ENCODE measurements around the gene BPIFB3. TPM values are rescaled to one million over a fixed set of nuclear protein-coding genes. Genes with fewer than 3 reads are reported as not detected.

Gene BPIFB3, protein sequence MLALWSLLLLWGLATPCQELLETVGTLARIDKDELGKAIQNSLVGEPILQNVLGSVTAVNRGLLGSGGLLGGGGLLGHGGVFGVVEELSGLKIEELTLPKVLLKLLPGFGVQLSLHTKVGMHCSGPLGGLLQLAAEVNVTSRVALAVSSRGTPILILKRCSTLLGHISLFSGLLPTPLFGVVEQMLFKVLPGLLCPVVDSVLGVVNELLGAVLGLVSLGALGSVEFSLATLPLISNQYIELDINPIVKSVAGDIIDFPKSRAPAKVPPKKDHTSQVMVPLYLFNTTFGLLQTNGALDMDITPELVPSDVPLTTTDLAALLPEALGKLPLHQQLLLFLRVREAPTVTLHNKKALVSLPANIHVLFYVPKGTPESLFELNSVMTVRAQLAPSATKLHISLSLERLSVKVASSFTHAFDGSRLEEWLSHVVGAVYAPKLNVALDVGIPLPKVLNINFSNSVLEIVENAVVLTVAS
- not detected in 2 replicates for total RNA-seq

DNA sequence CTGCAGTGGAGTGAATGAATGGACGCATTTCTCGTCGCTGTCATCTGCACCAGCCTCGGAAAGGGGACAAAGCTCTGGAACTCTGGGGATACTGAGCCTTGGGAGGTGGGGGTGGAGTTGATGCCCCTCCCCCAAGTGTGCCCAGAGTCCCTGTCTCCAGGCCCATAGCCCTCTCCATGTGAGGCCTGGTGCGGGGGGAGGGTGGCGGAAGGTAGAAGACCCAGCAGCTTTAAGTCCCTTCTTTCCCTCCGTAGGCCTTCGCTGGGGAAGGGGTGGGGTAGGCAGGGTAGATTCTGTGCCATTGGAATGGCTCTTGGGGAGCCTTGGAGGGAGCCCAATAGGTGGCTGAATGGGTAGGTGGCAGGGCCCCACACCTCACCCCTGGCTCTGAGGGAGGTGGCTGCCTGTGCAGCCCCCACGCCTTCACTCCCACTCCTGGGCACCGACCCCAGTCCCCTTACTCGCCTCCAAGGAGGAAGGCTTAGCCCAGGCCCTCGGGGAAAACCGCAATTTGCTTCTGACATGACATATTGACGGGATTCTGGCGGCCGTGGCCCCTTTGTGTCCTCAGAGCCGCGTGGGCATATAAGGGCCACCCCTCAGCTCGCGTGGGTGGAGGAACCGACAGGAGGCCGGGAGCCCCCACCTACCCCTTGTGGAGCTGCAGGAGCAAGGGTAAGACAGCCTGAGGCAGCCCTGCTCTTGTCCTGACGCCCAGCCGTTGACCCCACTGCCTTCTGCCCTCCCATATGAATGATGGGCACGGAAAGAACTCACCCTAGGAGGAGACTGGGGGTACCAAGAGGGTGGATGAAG is at the start of gene BPIFB3:
BPIFB3 (plus strand) TSS at position 613 of the 816 bp plus-strand sequence. CDS start 1,533 bp downstream, outside the sequence.

DNA sequence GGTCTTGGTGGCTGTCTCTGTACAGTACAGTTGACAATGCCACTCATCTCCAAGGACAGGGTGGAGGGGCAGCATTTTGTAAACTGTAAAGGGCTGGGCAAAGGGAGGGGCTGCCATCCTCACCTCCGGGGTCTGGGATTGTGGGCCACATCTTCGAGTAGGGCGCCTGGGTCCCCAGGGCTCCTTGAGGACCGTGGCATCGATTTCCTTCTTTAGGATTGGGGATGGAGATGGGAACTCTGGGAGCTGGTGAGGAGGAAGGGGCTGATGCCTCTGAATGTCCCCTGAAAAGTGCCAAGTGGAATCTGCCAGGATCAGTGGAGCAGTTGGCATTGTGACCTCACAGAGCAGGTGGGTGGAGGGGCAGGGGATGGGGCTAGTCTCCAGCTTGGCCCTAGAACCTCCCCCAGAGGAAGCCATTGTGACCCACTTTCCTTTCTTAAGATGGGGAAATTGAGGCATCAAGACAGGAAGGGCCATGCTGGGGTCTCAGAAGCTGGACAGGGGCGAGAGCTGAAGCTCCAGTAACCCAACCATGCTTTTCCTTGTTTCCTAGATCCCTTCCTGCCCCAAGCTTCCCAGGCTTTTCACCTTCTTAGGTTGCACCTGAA is 49.5 kb upstream of the BPIFB3 start, which contains the start of gene SUN5:
SUN5 (minus strand) TSS at position 293 of the 611 bp plus-strand sequence; CDS start at position 200, 93 bp downstream.

DNA sequence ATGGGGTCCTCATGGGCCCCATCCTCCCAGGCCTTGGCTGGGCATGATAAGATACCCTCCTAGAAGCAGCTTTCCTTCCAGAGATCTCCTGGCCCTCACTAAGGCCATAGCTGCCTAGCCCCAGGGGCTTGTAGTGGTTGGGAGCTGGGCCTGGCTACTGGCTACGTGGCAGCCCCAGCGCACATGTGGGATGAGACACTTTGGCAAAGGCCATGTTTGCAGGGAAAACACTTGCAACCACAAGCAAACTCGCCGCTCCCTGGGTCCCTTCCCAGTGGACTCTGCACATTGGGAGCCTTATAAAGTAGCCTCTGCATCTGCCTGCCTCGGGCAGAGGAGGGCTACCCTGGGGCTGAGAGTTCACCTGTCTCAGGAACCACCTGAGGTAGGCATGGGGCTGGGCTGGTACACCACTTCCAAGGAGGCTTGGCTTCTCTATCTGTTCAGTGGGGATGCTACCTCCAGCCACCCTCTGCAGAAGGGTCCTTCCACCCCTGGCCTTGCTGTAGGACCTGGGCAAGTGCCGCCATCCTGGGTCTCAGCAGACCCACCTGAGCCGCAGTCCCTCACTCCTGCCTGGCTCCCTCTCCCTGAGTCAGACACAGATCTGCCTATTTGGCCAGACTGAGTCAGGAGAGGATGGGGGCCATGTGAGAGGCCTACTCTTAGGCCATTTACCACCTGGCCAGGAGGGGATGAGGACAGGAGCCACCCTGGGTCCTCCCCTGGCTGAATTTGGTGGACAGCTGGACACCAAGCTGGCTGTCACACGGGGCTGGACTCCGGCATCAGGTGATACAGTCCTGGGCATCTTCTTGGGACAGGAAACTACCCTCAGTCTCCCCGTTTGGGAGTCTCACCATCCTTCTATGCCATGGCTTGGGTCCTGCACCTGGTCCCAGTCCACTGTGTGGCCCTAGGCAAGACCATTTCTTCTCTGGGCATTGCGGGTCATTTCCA is 46.0 kb upstream of the BPIFB3 start, which contains the start of gene BPIFB2:
BPIFB2 (plus strand) TSS at position 329 of the 960 bp plus-strand sequence. CDS start 871 bp downstream, outside the sequence.

DNA sequence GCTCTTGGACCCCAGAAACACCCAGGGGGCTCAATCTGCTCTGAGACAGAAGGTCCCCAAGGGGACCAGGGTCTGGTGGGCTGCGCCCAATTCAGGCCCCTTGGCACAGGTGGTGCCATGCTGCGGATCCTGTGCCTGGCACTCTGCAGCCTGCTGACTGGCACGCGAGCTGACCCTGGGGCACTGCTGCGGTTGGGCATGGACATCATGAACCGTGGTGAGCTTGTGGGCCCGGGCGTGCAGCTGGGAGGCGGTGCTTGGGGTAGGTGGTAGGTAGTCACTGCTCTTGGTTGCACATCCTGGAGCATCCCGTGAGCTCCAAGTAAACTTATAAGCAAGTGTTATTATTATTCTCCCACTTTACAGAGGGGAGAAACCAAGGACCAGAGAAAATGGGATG is 22.2 kb upstream of the BPIFB3 start, which contains the start of gene BPIFB6:
BPIFB6 (plus strand) TSS at position 118 of the 400 bp plus-strand sequence; CDS start at position 118, 0 bp downstream.

DNA sequence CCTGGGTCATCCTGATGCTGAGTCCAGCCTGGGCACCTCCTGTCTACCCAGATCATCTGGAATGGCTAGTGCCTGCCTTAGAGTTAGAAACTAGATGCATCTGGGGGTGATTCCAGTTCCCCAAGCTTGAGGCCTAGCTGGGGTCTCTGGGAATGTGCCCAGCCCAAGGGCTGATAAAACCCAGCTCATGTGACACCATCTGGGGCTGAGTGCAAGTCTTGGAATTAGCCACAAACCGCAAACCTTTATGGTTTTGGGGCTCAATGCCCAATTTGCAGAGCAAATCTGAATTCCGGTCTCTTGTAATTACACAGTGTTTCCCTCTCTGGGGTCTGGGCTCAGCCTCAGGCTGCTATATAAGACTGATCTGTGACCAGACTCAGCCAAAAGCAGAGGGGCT is 25.6 kb downstream of the BPIFB3 start, which contains the start of gene BPIFB4:
BPIFB4 (plus strand) TSS at position 385 of the 400 bp plus-strand sequence. CDS start 1,884 bp downstream, outside the sequence.

Other genes starting within 250 kb of the BPIFB3 start
- gene MAPRE1, start 233.9 kb upstream of the BPIFB3 start, total RNA-seq, result 133 and 150 TPM in 2 replicates
- under 0.01 TPM in 1 of 2 replicates, not detected in the other for gene EFCAB8, start 195.0 kb upstream of the BPIFB3 start, total RNA-seq
- gene SUN5, start 49.5 kb upstream of the BPIFB3 start, total RNA-seq, result not detected in 2 replicates
- gene BPIFB2, start 46.2 kb upstream of the BPIFB3 start, total RNA-seq, result not detected in 2 replicates
- not detected in 2 replicates for gene BPIFB6, start 22.3 kb upstream of the BPIFB3 start, total RNA-seq
- not detected in 2 replicates for gene BPIFB4, start 25.7 kb downstream of the BPIFB3 start, total RNA-seq
- not detected in 2 replicates for gene BPIFA2, start 114.3 kb downstream of the BPIFB3 start, total RNA-seq
- gene BPIFA3, start 163.4 kb downstream of the BPIFB3 start, total RNA-seq, result not detected in 2 replicates
- not detected in 2 replicates for gene BPIFA1, start 182.1 kb downstream of the BPIFB3 start, total RNA-seq
- not detected in 2 replicates for gene BPIFB1, start 229.3 kb downstream of the BPIFB3 start, total RNA-seq